ENCODE measurements around the gene KRTAP2-4. TPM values are rescaled to one million over a fixed set of nuclear protein-coding genes. Genes with fewer than 3 reads are reported as not detected.
"Not testable (repeated sequence)": the region's sequence is repeated elsewhere in the genome, so short reads cannot be mapped to it uniquely, and the experiment has no call there.

The KRTAP2-4 gene
- total RNA-seq, 1 donor from 2014 or later: not detected

GRCh38 chr17:41103896-41104295, 38.2 kb upstream of the KRTAP2-4 start:
- Mint-ChIP-seq H3K4me1 (ENCODE audit: unreplicated experiment) (peaks cover 14% of the 10 kb centered on the region), H3K4me3 (no peak overlapping the region), H3K36me3 (peaks cover 5% of the 10 kb centered on the region), H3K27me3 (no peaks in the 10 kb centered on the region), H3K9me3 (peaks cover 10% of the 10 kb centered on the region), H3K27ac (no peak overlapping the region)
- DNase-seq (ENCODE audit: extremely low spot score, unreplicated experiment): no peak
- TF ChIP-seq, protein P1, sequence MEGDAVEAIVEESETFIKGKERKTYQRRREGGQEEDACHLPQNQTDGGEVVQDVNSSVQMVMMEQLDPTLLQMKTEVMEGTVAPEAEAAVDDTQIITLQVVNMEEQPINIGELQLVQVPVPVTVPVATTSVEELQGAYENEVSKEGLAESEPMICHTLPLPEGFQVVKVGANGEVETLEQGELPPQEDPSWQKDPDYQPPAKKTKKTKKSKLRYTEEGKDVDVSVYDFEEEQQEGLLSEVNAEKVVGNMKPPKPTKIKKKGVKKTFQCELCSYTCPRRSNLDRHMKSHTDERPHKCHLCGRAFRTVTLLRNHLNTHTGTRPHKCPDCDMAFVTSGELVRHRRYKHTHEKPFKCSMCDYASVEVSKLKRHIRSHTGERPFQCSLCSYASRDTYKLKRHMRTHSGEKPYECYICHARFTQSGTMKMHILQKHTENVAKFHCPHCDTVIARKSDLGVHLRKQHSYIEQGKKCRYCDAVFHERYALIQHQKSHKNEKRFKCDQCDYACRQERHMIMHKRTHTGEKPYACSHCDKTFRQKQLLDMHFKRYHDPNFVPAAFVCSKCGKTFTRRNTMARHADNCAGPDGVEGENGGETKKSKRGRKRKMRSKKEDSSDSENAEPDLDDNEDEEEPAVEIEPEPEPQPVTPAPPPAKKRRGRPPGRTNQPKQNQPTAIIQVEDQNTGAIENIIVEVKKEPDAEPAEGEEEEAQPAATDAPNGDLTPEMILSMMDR (conservative IDR thresholded peaks at IDR 0.05): no peak

DNA sequence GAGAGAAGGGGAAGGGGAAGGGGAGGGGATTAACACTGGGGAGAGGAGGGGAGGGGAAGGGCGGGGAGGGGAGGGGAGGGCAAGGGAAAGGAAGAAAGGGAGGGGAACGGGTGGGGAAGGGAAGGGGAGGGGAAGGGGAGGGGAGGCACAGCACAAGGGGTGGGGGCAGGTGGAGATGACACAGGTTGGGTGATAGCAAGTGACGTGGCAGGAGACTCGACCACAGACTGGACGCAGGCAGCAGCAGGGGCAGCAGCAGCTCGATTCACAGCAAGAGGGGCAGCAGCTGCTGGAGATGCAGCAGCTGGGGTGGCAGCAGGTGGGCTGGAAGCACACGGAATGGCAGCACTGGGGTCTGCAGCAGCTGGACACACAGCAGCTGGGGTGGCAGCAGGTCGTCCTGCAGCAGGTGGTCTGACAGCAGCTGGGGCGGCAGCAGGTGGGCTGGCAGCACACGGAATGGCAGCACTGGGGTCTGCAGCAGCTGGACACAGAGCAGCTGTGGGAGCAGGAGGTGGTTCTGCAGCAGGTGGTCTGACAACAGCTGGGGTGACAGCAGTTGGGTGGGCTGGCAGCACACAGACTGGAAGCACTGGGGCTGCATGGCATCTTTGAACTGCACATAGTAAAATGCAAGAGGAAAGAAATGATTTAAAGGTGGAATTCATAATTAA, 36.0 kb upstream of the KRTAP2-4 start, which contains the start of gene KRTAP4-16:
Gene KRTAP4-16, minus strand, starts transcription at position 624 of the 674 bp plus-strand sequence. Its CDS starts 0 bp downstream, at position 624.
- no peak for DNase-seq (ENCODE audit: extremely low spot score, unreplicated experiment)
- Mint-ChIP-seq H3K27me3 (no peaks in the 10 kb centered on the region), H3K4me3 (no peak within 1 kb of the TSS), H3K9me3 (peaks cover 6% of the 10 kb centered on the region), H3K4me1 (ENCODE audit: unreplicated experiment) (peaks cover 14% of the 10 kb centered on the region), H3K36me3 (peaks cover 5% of the 10 kb centered on the region), H3K27ac (no peak within 1 kb of the TSS)
- TF ChIP-seq, protein P1 (conservative IDR thresholded peaks at IDR 0.05): no peak

DNA sequence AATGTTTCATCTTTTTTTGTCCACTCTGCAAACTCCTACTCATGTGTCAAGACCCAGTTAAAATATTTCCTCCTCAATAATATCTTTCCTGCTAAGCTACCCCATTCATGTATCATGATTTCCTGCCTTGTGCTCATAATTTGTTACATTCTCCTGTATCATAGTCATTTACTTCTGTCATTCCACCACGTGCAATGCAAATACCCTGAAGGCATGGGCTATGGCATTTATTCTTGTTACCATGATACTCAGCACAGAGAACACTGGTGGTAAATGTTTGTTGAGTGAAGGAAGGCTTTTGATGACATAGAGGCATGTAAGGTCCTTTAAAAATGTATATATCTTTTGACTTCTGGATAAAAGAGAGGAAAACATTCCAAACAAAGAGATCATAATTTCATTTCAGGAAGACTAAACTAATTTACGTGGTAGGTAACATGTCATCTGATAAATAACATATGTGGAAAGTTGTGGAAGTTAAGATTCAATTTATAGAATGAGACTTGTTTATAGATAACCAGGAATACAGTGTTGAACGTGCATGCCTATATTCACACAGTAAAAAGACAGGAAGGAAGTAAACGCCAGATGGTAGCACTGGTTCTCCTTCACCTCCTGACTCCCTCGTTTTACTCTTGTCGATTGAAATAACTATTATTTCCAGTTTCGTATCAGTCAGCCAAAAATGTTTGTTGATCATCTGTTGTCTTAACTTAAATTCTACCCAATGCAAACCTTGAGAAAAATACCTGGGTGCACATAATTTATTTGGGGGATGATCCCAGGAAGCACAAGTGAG, 34.2 kb upstream of the KRTAP2-4 start:
- H3K27ac Mint-ChIP-seq: peak overlapping the region; percentile 79
- peak overlapping the region; percentile 46 for H3K4me3 Mint-ChIP-seq
- not testable (repeated sequence) for H3K27me3 Mint-ChIP-seq; H3K36me3 Mint-ChIP-seq; H3K9me3 Mint-ChIP-seq; DNase-seq (ENCODE audit: extremely low spot score, unreplicated experiment)
- H3K4me1 Mint-ChIP-seq (ENCODE audit: unreplicated experiment): peaks cover 13% of the 10 kb centered on the region

DNA sequence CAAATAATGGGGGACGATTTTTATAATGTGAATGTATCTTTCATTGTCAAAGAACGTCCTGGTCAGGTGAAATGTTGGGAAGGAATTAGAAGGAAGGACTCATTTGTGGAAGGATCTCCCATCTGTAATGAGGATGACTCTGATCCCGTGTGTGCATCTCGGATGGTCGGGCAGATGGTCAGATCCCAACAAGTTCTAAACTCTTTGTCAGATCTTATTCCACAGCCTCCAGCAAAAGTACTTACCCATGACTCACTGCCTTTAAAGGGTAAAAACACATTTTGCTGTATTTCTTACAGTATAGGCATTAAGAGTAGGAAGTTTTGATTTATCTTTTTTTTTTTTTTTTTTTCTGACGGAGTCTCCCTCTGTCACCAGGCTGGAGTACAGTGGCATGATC, 32.8 kb upstream of the KRTAP2-4 start:
- Mint-ChIP-seq H3K4me3 (no peak overlapping the region), H3K9me3 (peaks cover 6% of the 10 kb centered on the region), H3K36me3 (peaks cover 5% of the 10 kb centered on the region), H3K27ac (no peak overlapping the region), H3K4me1 (ENCODE audit: unreplicated experiment) (peaks cover 10% of the 10 kb centered on the region), H3K27me3 (no peaks in the 10 kb centered on the region)
- no peak for DNase-seq (ENCODE audit: extremely low spot score, unreplicated experiment)
- TF ChIP-seq, protein P1 (conservative IDR thresholded peaks at IDR 0.05): no peak

DNA sequence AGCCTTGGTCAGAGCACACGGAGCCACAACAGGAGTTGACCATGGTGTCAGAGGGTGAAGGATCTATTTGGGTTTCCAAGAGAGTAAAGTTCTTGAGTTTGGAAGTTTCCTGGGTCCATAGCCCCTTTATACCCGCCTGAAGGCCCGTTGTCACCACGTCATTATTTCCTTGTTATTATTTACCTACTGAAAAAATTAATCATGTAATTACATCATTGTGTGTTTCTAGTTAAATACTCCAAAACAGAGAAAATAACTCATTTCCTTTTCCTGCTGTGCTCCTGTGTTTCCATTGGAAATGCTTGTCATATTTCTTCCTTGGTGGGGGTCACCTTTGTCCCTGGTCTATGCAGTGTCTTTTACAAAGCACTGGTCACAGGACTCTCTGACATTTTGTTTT, 32.4 kb upstream of the KRTAP2-4 start, which contains the start of gene KRTAP4-8:
Gene KRTAP4-8, minus strand, starts transcription at position 101 of the 400 bp plus-strand sequence. Its CDS starts 58 bp downstream, at position 43.
- H3K4me3 Mint-ChIP-seq: no peak within 1 kb of the TSS
- H3K27ac Mint-ChIP-seq: no peak within 1 kb of the TSS
- H3K9me3 Mint-ChIP-seq: peaks cover 6% of the 10 kb centered on the region
- no peak for DNase-seq (ENCODE audit: extremely low spot score, unreplicated experiment)
- TF ChIP-seq, protein P1 (conservative IDR thresholded peaks at IDR 0.05): no peak
- H3K4me1 Mint-ChIP-seq (ENCODE audit: unreplicated experiment): peaks cover 10% of the 10 kb centered on the region
- H3K27me3 Mint-ChIP-seq: no peaks in the 10 kb centered on the region
- peaks cover 5% of the 10 kb centered on the region for H3K36me3 Mint-ChIP-seq

DNA sequence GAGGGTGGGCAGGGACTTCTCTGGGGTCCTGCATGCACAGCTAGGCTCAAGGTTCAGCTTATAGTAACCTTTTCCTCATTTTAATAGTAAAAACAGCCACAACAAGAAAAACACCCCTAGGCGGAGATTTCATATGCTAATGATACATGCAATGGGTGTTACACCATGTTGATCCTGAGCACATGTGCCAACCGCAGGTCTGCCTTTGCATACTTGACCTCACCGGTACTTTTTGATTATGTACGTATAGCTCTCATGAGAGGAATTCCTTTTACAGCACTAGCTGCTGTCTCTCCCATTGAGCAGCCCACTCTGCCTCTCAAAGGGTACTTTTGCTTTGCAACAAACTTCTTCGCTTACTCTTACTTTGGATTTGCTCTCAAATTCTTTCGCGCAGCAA, 30.4 kb upstream of the KRTAP2-4 start:
- peaks cover 6% of the 10 kb centered on the region for H3K9me3 Mint-ChIP-seq
- DNase-seq (ENCODE audit: extremely low spot score, unreplicated experiment): no peak
- peaks cover 5% of the 10 kb centered on the region for H3K36me3 Mint-ChIP-seq
- peaks cover 10% of the 10 kb centered on the region for H3K4me1 Mint-ChIP-seq (ENCODE audit: unreplicated experiment)
- no peak overlapping the region for H3K27ac Mint-ChIP-seq
- H3K4me3 Mint-ChIP-seq: no peak overlapping the region
- TF ChIP-seq, protein P1 (conservative IDR thresholded peaks at IDR 0.05): no peak
- H3K27me3 Mint-ChIP-seq: no peaks in the 10 kb centered on the region

- not testable (repeated sequence) for H3K36me3 Mint-ChIP-seq; H3K27me3 Mint-ChIP-seq; H3K9me3 Mint-ChIP-seq; H3K4me1 Mint-ChIP-seq (ENCODE audit: unreplicated experiment); H3K27ac Mint-ChIP-seq; DNase-seq (ENCODE audit: extremely low spot score, unreplicated experiment); H3K4me3 Mint-ChIP-seq
Measured at GRCh38 chr17:41088760-41089352, 23.2 kb upstream of the KRTAP2-4 start.

DNA sequence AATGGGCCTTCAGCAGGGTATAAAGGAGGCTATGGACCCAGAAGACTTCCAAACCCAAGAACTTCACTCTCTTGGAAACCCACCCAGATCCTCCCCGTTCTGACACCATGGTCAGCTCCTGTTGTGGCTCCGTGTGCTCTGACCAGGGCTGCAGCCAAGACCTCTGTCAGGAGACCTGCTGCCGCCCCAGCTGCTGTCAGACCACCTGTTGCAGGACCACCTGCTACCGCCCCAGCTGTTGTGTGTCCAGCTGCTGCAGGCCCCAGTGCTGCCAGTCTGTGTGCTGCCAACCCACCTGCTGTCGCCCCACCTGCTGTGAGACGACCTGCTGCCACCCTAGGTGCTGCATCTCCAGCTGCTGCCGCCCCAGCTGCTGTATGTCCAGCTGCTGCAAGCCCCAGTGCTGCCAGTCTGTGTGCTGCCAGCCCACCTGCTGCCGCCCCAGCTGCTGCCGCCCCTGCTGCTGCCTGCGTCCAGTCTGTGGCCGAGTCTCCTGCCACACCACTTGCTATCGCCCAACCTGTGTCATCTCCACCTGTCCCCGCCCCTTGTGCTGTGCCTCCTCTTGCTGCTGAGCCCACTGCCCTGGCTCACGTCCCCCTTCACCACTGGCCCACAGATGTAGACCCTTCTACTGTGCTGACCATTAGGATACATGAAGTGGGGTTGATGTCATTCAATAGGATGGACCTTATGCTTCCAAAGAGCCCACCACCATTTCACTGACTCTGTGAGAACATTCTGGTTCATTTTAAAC, 18.6 kb upstream of the KRTAP2-4 start, which contains the start of gene KRTAP4-7:
Gene KRTAP4-7, plus strand, starts transcription at position 51 of the 757 bp plus-strand sequence. Its CDS starts 57 bp downstream, at position 108.
- H3K4me3 Mint-ChIP-seq; H3K4me1 Mint-ChIP-seq (ENCODE audit: unreplicated experiment); H3K27me3 Mint-ChIP-seq; DNase-seq (ENCODE audit: extremely low spot score, unreplicated experiment); H3K9me3 Mint-ChIP-seq; H3K27ac Mint-ChIP-seq; H3K36me3 Mint-ChIP-seq: not testable (repeated sequence)
